Measurements from ENCODE around the gene LCN1. TPM values are rescaled to one million over a fixed set of nuclear protein-coding genes. Genes with fewer than 3 reads are reported as not detected.
A peak's percentile ranks its signal among the peaks of the same experiment; 100 is the strongest.
"Not testable (repeated sequence)": the region's sequence is repeated elsewhere in the genome, so short reads cannot be mapped to it uniquely, and the experiment has no call there.

Gene LCN1
- total RNA-seq, 1 donor from 2014 or later = not detected

GRCh38 chr9:135512904-135513303, 8.3 kb upstream of the LCN1 start:
- no peaks in the 10 kb centered on the region for H3K36me3 Mint-ChIP-seq
- no peaks in the 10 kb centered on the region for H4K20me1 ChIP-seq (ENCODE audit: low read depth)
- DNase-seq (ENCODE audit: low spot score) = no peak
- H3K27ac ChIP-seq = no peak overlapping the region
- H3K4me3 ChIP-seq = no peak overlapping the region
- no peaks in the 10 kb centered on the region for H3K79me2 ChIP-seq (ENCODE audit: low read depth)
- TF ChIP-seq EZH2phosphoT487 (IDR thresholded peaks at IDR 0.05) (no peak), EZH2 (IDR thresholded peaks at IDR 0.05) (no peak), CTCF (IDR thresholded peaks at IDR 0.05) (no peak)
- peaks cover 8% of the 10 kb centered on the region for H3K4me1 Mint-ChIP-seq
- H3K9me3 Mint-ChIP-seq = peaks cover 10% of the 10 kb centered on the region
- peaks cover 8% of the 10 kb centered on the region for H3K27me3 Mint-ChIP-seq (ENCODE audit: insufficient read depth, low read depth)
- no peak overlapping the region for H3K4me3 Mint-ChIP-seq
- no peak overlapping the region for H2AFZ ChIP-seq (replicated peaks)
- H3K9ac ChIP-seq = no peak overlapping the region
- no peaks in the 10 kb centered on the region for H3K27me3 ChIP-seq
- no peaks in the 10 kb centered on the region for H3F3A ChIP-seq (ENCODE audit: low read depth)
- H3K4me2 ChIP-seq = no peak overlapping the region
- H3K36me3 ChIP-seq = no peaks in the 10 kb centered on the region
- peak overlapping the region; percentile 18 for H3K27ac Mint-ChIP-seq
- peaks cover 4% of the 10 kb centered on the region for H3K4me1 ChIP-seq
- H3K9me3 ChIP-seq (ENCODE audit: low read depth) = no peaks in the 10 kb centered on the region

- H3K4me2 ChIP-seq = no peak overlapping the region
- H2AFZ ChIP-seq (replicated peaks) = no peak overlapping the region
- no peaks in the 10 kb centered on the region for H3K36me3 ChIP-seq
- H3K9me3 ChIP-seq (ENCODE audit: low read depth) = no peaks in the 10 kb centered on the region
- DNase-seq (ENCODE audit: low spot score) = no peak
- H3K9ac ChIP-seq = no peak overlapping the region
- Mint-ChIP-seq H3K4me1 (peaks cover 8% of the 10 kb centered on the region), H3K36me3 (no peaks in the 10 kb centered on the region), H3K27ac (no peak overlapping the region), H3K27me3 (ENCODE audit: insufficient read depth, low read depth) (peaks cover 8% of the 10 kb centered on the region), H3K9me3 (peaks cover 10% of the 10 kb centered on the region), H3K4me3 (no peak overlapping the region)
- no peak overlapping the region for H3K27ac ChIP-seq
- TF ChIP-seq CTCF (IDR thresholded peaks at IDR 0.05) (no peak), EZH2phosphoT487 (IDR thresholded peaks at IDR 0.05) (no peak), EZH2 (IDR thresholded peaks at IDR 0.05) (no peak)
- peaks cover 4% of the 10 kb centered on the region for H3K4me1 ChIP-seq
- no peaks in the 10 kb centered on the region for H3K27me3 ChIP-seq
- no peaks in the 10 kb centered on the region for H4K20me1 ChIP-seq (ENCODE audit: low read depth)
- H3K79me2 ChIP-seq (ENCODE audit: low read depth) = no peaks in the 10 kb centered on the region
- no peaks in the 10 kb centered on the region for H3F3A ChIP-seq (ENCODE audit: low read depth)
- H3K4me3 ChIP-seq = no peak overlapping the region
Observed at GRCh38 chr9:135513351-135513846, 7.8 kb upstream of the LCN1 start.

GRCh38 chr9:135513906-135514305, 7.3 kb upstream of the LCN1 start:
- H3K79me2 ChIP-seq (ENCODE audit: low read depth); H3K27ac ChIP-seq; H3F3A ChIP-seq (ENCODE audit: low read depth); H3K4me3 ChIP-seq; H3K27me3 Mint-ChIP-seq (ENCODE audit: insufficient read depth, low read depth); H2AFZ ChIP-seq (replicated peaks); H3K4me1 Mint-ChIP-seq; H3K4me2 ChIP-seq; H3K9ac ChIP-seq; H3K4me3 Mint-ChIP-seq; H4K20me1 ChIP-seq (ENCODE audit: low read depth); H3K27ac Mint-ChIP-seq; H3K9me3 Mint-ChIP-seq; H3K36me3 ChIP-seq; H3K36me3 Mint-ChIP-seq; H3K9me3 ChIP-seq (ENCODE audit: low read depth); H3K27me3 ChIP-seq; H3K4me1 ChIP-seq; DNase-seq (ENCODE audit: low spot score): not testable (repeated sequence)

GRCh38 chr9:135514342-135515082, 6.7 kb upstream of the LCN1 start:
- Histone ChIP-seq H3K36me3 (no peaks in the 10 kb centered on the region), H3K4me2 (no peak overlapping the region), H4K20me1 (ENCODE audit: low read depth) (no peaks in the 10 kb centered on the region), H3K27me3 (no peaks in the 10 kb centered on the region), H3F3A (ENCODE audit: low read depth) (no peaks in the 10 kb centered on the region), H3K9me3 (ENCODE audit: low read depth) (no peaks in the 10 kb centered on the region), H2AFZ (replicated peaks) (no peak overlapping the region), H3K4me3 (no peak overlapping the region), H3K27ac (no peak overlapping the region), H3K9ac (no peak overlapping the region), H3K79me2 (ENCODE audit: low read depth) (no peaks in the 10 kb centered on the region), H3K4me1 (peaks cover 4% of the 10 kb centered on the region)
- Mint-ChIP-seq H3K9me3 (peaks cover 1% of the 10 kb centered on the region), H3K36me3 (no peaks in the 10 kb centered on the region), H3K27ac (no peak overlapping the region), H3K27me3 (ENCODE audit: insufficient read depth, low read depth) (peaks cover 6% of the 10 kb centered on the region), H3K4me1 (peaks cover 8% of the 10 kb centered on the region), H3K4me3 (no peak overlapping the region)
- TF ChIP-seq CTCF (IDR thresholded peaks at IDR 0.05) (no peak), EZH2 (IDR thresholded peaks at IDR 0.05) (no peak), EZH2phosphoT487 (IDR thresholded peaks at IDR 0.05) (no peak)
- DNase-seq (ENCODE audit: low spot score) = no peak

All from neural progenitor cell (in vitro differentiated cells).